GM04503 (cell line): ENCODE results near the gene ARPC4.
"Not testable (repeated sequence)": the region's sequence is repeated elsewhere in the genome, so short reads cannot be mapped to it uniquely, and the experiment has no call there.

ENCODE experiments used
- DNase-seq: peaks from one replicate; pipeline ENCODE4 v3.0.0-alpha.2; 2012; ENCODE audit warnings: low read depth

Gene ARPC4

GRCh38 chr3:9825451-9826040, 32.7 kb downstream of the ARPC4 start:
- no peak for DNase-seq

- DNase-seq = no peak
Observed at GRCh38 chr3:9826815-9827573, 34.1 kb downstream of the ARPC4 start.

- DNase-seq = no peak
Observed at GRCh38 chr3:9828801-9829755, 36.2 kb downstream of the ARPC4 start.

- DNase-seq = no peak
Observed at GRCh38 chr3:9831253-9831652, 38.4 kb downstream of the ARPC4 start.

- DNase-seq = no peak
Observed at GRCh38 chr3:9833078-9833477, 40.2 kb downstream of the ARPC4 start.

- DNase-seq = no peak
Observed at GRCh38 chr3:9834520-9835380, 41.9 kb downstream of the ARPC4 start.

GRCh38 chr3:9837701-9838582, 45.1 kb downstream of the ARPC4 start:
- DNase-seq = no peak

GRCh38 chr3:9838856-9839255, 46.0 kb downstream of the ARPC4 start:
- no peak for DNase-seq

- DNase-seq = no peak
Observed at GRCh38 chr3:9841015-9841414, 48.1 kb downstream of the ARPC4 start.

- peak; percentile 66 for DNase-seq
Observed at GRCh38 chr3:9843715-9844438, 51.0 kb downstream of the ARPC4 start, which contains the start of gene RPUSD3. RPUSD3 (minus strand) TSS chr3:9844008; CDS start chr3:9843990, 18 bp downstream.

- no peak for DNase-seq
Observed at GRCh38 chr3:9846231-9846630, 53.3 kb downstream of the ARPC4 start.

- DNase-seq = no peak
Observed at GRCh38 chr3:9846931-9847488, 54.1 kb downstream of the ARPC4 start.

GRCh38 chr3:9847870-9848269, 55.0 kb downstream of the ARPC4 start:
- not testable (repeated sequence) for DNase-seq

- not testable (repeated sequence) for DNase-seq
Observed at GRCh38 chr3:9848860-9849259, 56.0 kb downstream of the ARPC4 start.

GRCh38 chr3:9851383-9851782, 58.5 kb downstream of the ARPC4 start:
- DNase-seq = not testable (repeated sequence)

- DNase-seq = not testable (repeated sequence)
Observed at GRCh38 chr3:9851926-9852325, 59.0 kb downstream of the ARPC4 start.

GRCh38 chr3:9852528-9852927, 59.6 kb downstream of the ARPC4 start:
- DNase-seq = no peak

- DNase-seq = not testable (repeated sequence)
Observed at GRCh38 chr3:9854291-9854940, 61.5 kb downstream of the ARPC4 start.

- DNase-seq = no peak
Observed at GRCh38 chr3:9855594-9855993, 62.7 kb downstream of the ARPC4 start.
